Tibial nerve (tissue), 4 donors: ENCODE data around the gene MTMR2. TPM values are rescaled to one million over a fixed set of nuclear protein-coding genes. Genes with fewer than 3 reads are reported as not detected.

Experiments
- DNase-seq, 2 donors: peaks; one replicate each; pipeline ENCODE4 v3.0.0-alpha.2; 2019; ENCODE audit warnings: low spot score in 2 of 2
- H3K27ac ChIP-seq, 4 donors: fragments of 200-600 bp; sonication (generic) in 3 of 4; one replicate each; pipeline ENCODE4 v1.5.1; 2017 to 2019; ENCODE audit warnings: mild to moderate bottlenecking in 1 of 4
- H3K27me3 ChIP-seq, 2 donors: fragments of 200-600 bp; sonication (generic) in 1 of 2; one replicate each; pipeline versions ENCODE4 v1.5.1 to v1.6.0; 2017 to 2019
- H3K36me3 ChIP-seq, 3 donors: fragments of 200-600 bp; sonication (generic); one replicate each; pipeline ENCODE4 v1.5.1; 2018 to 2019
- H3K4me1 ChIP-seq, 4 donors: fragments of 200-600 bp; sonication (generic) in 3 of 4; one replicate each; pipeline ENCODE4 v1.5.1; 2017 to 2019
- H3K4me3 ChIP-seq, 4 donors: fragments of 200-600 bp; sonication (generic) in 3 of 4; one replicate each; pipeline ENCODE4 v1.5.1; 2017 to 2019; ENCODE audit warnings: mild to moderate bottlenecking in 1 of 4, moderate library complexity in 1 of 4
- H3K9me3 ChIP-seq, 4 donors: fragments of 200-600 bp; sonication (generic) in 3 of 4; one replicate each; pipeline ENCODE4 v1.5.1; 2017 to 2019
- CTCF ChIP-seq, 5 experiments: fragments of 200-600 bp in 3 of 5; fragments of 450-650 bp in 2 of 5; sonication (generic) in 3 of 5; IDR thresholded peaks; one replicate each; pipeline ENCODE4 v1.5.1; 2016 to 2019; ENCODE audit warnings: antibody characterized with exemption in 5 of 5, mild to moderate bottlenecking in 3 of 5, moderate library complexity in 2 of 5
- EP300 ChIP-seq, 2 donors: sonication (generic); formaldehyde crosslinking; IDR thresholded peaks; one replicate each; pipeline ENCODE4 v1.6.1; 2017; ENCODE audit warnings: antibody characterized with exemption in 2 of 2, mild to moderate bottlenecking in 1 of 2
- POLR2A ChIP-seq, 2 donors: fragments of 450-650 bp; IDR thresholded peaks; one replicate each; pipeline ENCODE4 v1.6.1; 2017; ENCODE audit warnings: antibody characterized with exemption in 2 of 2, mild to moderate bottlenecking in 2 of 2, moderate library complexity in 2 of 2
- WGBS, 2 donors: methylation state at CpG; one replicate each; pipeline ENCODE4 v1.1.5; 2018; 5-methylcytosine and 5-hydroxymethylcytosine counted together
- total RNA-seq, 4 donors: library from RNA; depleted of rRNA; stranded (reverse); fragments of >200 nt; gene quantifications; one replicate each; pipeline ENCODE4 v1.1.0, GENCODE V29; 2016

The MTMR2 gene
- total RNA-seq, 4 donors from 2014 or later, result 22.5 to 33.2 (median 27.5) TPM

GRCh38 chr11:95795627-95796295, 128.1 kb downstream of the MTMR2 start:
- H3K4me1 ChIP-seq, result peaks cover 0 to 15% (median 7%) of the 10 kb centered on the region in 4 donors
- TF ChIP-seq EP300 (IDR thresholded peaks at IDR 0.05) (no peak), POLR2A (IDR thresholded peaks at IDR 0.05) (no peak)
- H3K9me3 ChIP-seq, result no peaks in the 10 kb centered on the region
- no peak for DNase-seq
- peaks cover 0 to 16% (median 0%) of the 10 kb centered on the region in 3 donors for H3K36me3 ChIP-seq
- H3K27me3 ChIP-seq, result no peaks in the 10 kb centered on the region
- no peak overlapping the region for H3K4me3 ChIP-seq
- no peak overlapping the region for H3K27ac ChIP-seq
- WGBS, 2 donors, result 82 to 87% methylated on average over 3 of the region's 3 CpGs

- Histone ChIP-seq H3K27ac (no peak overlapping the region), H3K36me3 (peaks cover 0 to under 1% (median 0%) of the 10 kb centered on the region in 3 donors), H3K4me1 (peaks cover 0 to 15% (median 7%) of the 10 kb centered on the region in 4 donors), H3K27me3 (no peaks in the 10 kb centered on the region), H3K4me3 (no peak overlapping the region), H3K9me3 (no peaks in the 10 kb centered on the region)
- 87 to 89% methylated on average over 5 of the region's 5 CpGs for WGBS, 2 donors
- TF ChIP-seq POLR2A (IDR thresholded peaks at IDR 0.05) (no peak), CTCF (IDR thresholded peaks at IDR 0.05) (no peak), EP300 (IDR thresholded peaks at IDR 0.05) (no peak)
- no peak for DNase-seq
Observed at GRCh38 chr11:95794086-95794485, 129.8 kb downstream of the MTMR2 start.

- no peaks in the 10 kb centered on the region for H3K36me3 ChIP-seq
- no peaks in the 10 kb centered on the region for H3K9me3 ChIP-seq
- peaks cover 4 to 21% (median 14%) of the 10 kb centered on the region in 4 donors for H3K4me1 ChIP-seq
- no peak for DNase-seq
- no peak overlapping the region for H3K27ac ChIP-seq
- 67 to 89% methylated on average over 4 of the region's 4 CpGs for WGBS, 2 donors
- no peaks in the 10 kb centered on the region for H3K27me3 ChIP-seq
- H3K4me3 ChIP-seq, result no peak overlapping the region
- TF ChIP-seq POLR2A (IDR thresholded peaks at IDR 0.05) (no peak), CTCF (IDR thresholded peaks at IDR 0.05) (no peak), EP300 (IDR thresholded peaks at IDR 0.05) (no peak)
Observed at GRCh38 chr11:95793116-95793515, 130.8 kb downstream of the MTMR2 start.

GRCh38 chr11:95792700-95793099, 131.2 kb downstream of the MTMR2 start:
- no peak for TF ChIP-seq POLR2A (IDR thresholded peaks at IDR 0.05)
- 92 to 95% methylated on average over 7 of the region's 7 CpGs for WGBS, 2 donors
- H3K4me1 ChIP-seq, result peaks cover 6 to 25% (median 18%) of the 10 kb centered on the region in 4 donors
- H3K9me3 ChIP-seq, result no peaks in the 10 kb centered on the region
- no peak overlapping the region for H3K4me3 ChIP-seq
- H3K36me3 ChIP-seq, result peaks cover 0 to 2% (median 0%) of the 10 kb centered on the region in 3 donors
- no peaks in the 10 kb centered on the region for H3K27me3 ChIP-seq
- H3K27ac ChIP-seq, result no peak overlapping the region
- DNase-seq, result no peak

- WGBS, 2 donors, result 86 to 90% methylated on average over 8 of the region's 8 CpGs
- Histone ChIP-seq H3K27me3 (no peaks in the 10 kb centered on the region), H3K9me3 (no peaks in the 10 kb centered on the region), H3K4me3 (no peak overlapping the region), H3K27ac (no peak overlapping the region), H3K4me1 (peaks cover 6 to 30% (median 18%) of the 10 kb centered on the region in 4 donors), H3K36me3 (peaks cover 0 to 7% (median 0%) of the 10 kb centered on the region in 3 donors)
- no peak for DNase-seq
- TF ChIP-seq CTCF (IDR thresholded peaks at IDR 0.05) (no peak), EP300 (IDR thresholded peaks at IDR 0.05) (no peak), POLR2A (IDR thresholded peaks at IDR 0.05) (no peak)
Observed at GRCh38 chr11:95792200-95792599, 131.7 kb downstream of the MTMR2 start.

GRCh38 chr11:95791709-95792033, 132.2 kb downstream of the MTMR2 start:
- Histone ChIP-seq H3K27me3 (no peaks in the 10 kb centered on the region), H3K9me3 (no peaks in the 10 kb centered on the region), H3K4me3 (peak overlapping the region in 2 of 4 donors; percentile 85 to 94), H3K36me3 (peaks cover 0 to 11% (median 0%) of the 10 kb centered on the region in 3 donors), H3K27ac (peak overlapping the region in 3 of 4 donors; percentile 99 to 100 (median 99)), H3K4me1 (peaks cover 6 to 31% (median 18%) of the 10 kb centered on the region in 4 donors)
- TF ChIP-seq EP300 (IDR thresholded peaks at IDR 0.05), result no peak
- TF ChIP-seq CTCF (IDR thresholded peaks at IDR 0.05), result no peak
- TF ChIP-seq POLR2A (IDR thresholded peaks at IDR 0.05), result no peak
- 47 to 58% methylated on average over 8 of the region's 8 CpGs for WGBS, 2 donors
- no peak for DNase-seq
